ENCODE data around the gene CUTC.

GRCh38 chr10:99714446-99714845, 17.6 kb upstream of the CUTC start:
- TF ChIP-seq GATA2 (IDR thresholded peaks at IDR 0.05; ENCODE audit: low read depth, low read length) (no peak), GATA3 (IDR thresholded peaks at IDR 0.05; ENCODE audit: low read depth, low read length) (no peak)
